H1 (cell line): ENCODE results near the gene PRKAR1B. TPM values are rescaled to one million over a fixed set of nuclear protein-coding genes. Genes with fewer than 3 reads are reported as not detected.

Source experiments
- CTCF ChIA-PET: fragments of 300-600 bp; sonication (Branson Sonifier 250); formaldehyde crosslinking; loops from one replicate; lab custom pipeline; 2021; ENCODE audit not compliant: partially characterized antibody; lab: Charles Lee
- POLR2A ChIA-PET: fragments of 300-600 bp; sonication (Branson Sonifier 250); formaldehyde crosslinking; loops from one replicate; lab custom pipeline; 2021; ENCODE audit warnings: inconsistent platforms; ENCODE audit not compliant: partially characterized antibody; lab: Charles Lee
- DNase-seq, 2 experiments: peaks; one replicate each; pipeline versions ENCODE4 v3.0.0 to v3.0.0-alpha.2; 2010 to 2022; ENCODE audit warnings: low spot score in 2 of 2, low read depth in 1 of 2, mixed read lengths in 1 of 2
- FAIRE-seq: peaks from 2 replicates; lab custom pipeline; 2011; peaks lifted over from hg19 to GRCh38; lab: Jason Lieb, UNC
- H2AFZ ChIP-seq: 2 replicates; pipeline ENCODE4 v1.8.1; 2012; ENCODE audit warnings: low read length, inconsistent platforms
- H2AK5ac ChIP-seq: 2 replicates; pipeline ENCODE4 v1.6.1; 2013; ENCODE audit warnings: low read depth, low read length
- H2BK120ac ChIP-seq: replicated peaks from 2 replicates; pipeline ENCODE3; 2013; ENCODE audit warnings: low read depth, low read length, inconsistent platforms
- H2BK12ac ChIP-seq: 2 replicates; pipeline ENCODE4 v1.6.1; 2013; ENCODE audit warnings: low read depth, low read length
- H2BK15ac ChIP-seq: 2 replicates; pipeline ENCODE4 v1.6.1; 2013; ENCODE audit warnings: low read length
- H2BK20ac ChIP-seq: 2 replicates; pipeline ENCODE4 v1.6.1; 2013; ENCODE audit warnings: low read length
- H2BK5ac ChIP-seq: 2 replicates; pipeline ENCODE4 v1.6.1; 2013; ENCODE audit warnings: low read depth, low read length
- H3K14ac ChIP-seq: 2 replicates; pipeline ENCODE4 v1.6.1; 2013; ENCODE audit warnings: inconsistent platforms; ENCODE audit not compliant: insufficient read length
- H3K18ac ChIP-seq: 2 replicates; pipeline ENCODE4 v1.6.1; 2013; ENCODE audit warnings: low read length; ENCODE audit errors: extremely low read depth
- H3K23ac ChIP-seq: 2 replicates; pipeline ENCODE4 v1.6.1; 2013; ENCODE audit warnings: inconsistent platforms; ENCODE audit not compliant: insufficient read length
- H3K23me2 ChIP-seq: 2 replicates; pipeline ENCODE4 v1.6.1; 2013; ENCODE audit warnings: low read depth, low read length
- H3K27ac ChIP-seq: 2 replicates; pipeline ENCODE4 v1.6.1; 2011; ENCODE audit warnings: low read depth, low read length, inconsistent platforms
- H3K27me3 ChIP-seq, 4 experiments: replicated peaks in 1 of 4; 1 replicate in 1 of 4; 2 replicates in 3 of 4; pipeline versions ENCODE4 v1.6.1 to v1.8.1; 2011 to 2013; ENCODE audit warnings: low read length in 3 of 4, mild to moderate bottlenecking in 3 of 4, inconsistent platforms in 2 of 4, mixed read lengths in 2 of 4, moderate library complexity in 1 of 4; ENCODE audit not compliant: control insufficient read depth in 3 of 4, insufficient read depth in 3 of 4; ENCODE audit errors: extremely low read depth in 1 of 4
- H3K36me3 ChIP-seq, 4 experiments: 2 replicates each; pipeline versions ENCODE4 v1.6.1 to v1.8.1; 2011 to 2013; ENCODE audit warnings: mild to moderate bottlenecking in 4 of 4, low read length in 3 of 4, moderate library complexity in 2 of 4, control low read depth in 1 of 4, inconsistent platforms in 1 of 4; ENCODE audit not compliant: insufficient read depth in 4 of 4, control insufficient read depth in 2 of 4
- H3K4ac ChIP-seq: replicated peaks from 2 replicates; pipeline ENCODE3; 2013; ENCODE audit warnings: low read length, low read depth, mixed read lengths, inconsistent platforms; ENCODE audit not compliant: insufficient read length
- H3K4me1 ChIP-seq, 4 experiments: replicated peaks in 1 of 4; 1 replicate in 1 of 4; 2 replicates in 3 of 4; pipeline versions ENCODE4 v1.6.1 to v1.8.1; 2011 to 2013; ENCODE audit warnings: low read length in 3 of 4, inconsistent platforms in 2 of 4, mixed read lengths in 1 of 4; ENCODE audit not compliant: insufficient read depth in 4 of 4, control insufficient read depth in 3 of 4
- H3K4me2 ChIP-seq, 2 experiments: 2 replicates each; pipeline versions ENCODE4 v1.6.1 to v1.8.1; 2011 to 2013; ENCODE audit warnings: low read depth in 2 of 2, low read length in 2 of 2, control low read depth in 1 of 2, inconsistent platforms in 1 of 2, mild to moderate bottlenecking in 1 of 2; ENCODE audit not compliant: insufficient read depth in 1 of 2
- H3K4me3 ChIP-seq, 4 experiments: fragments of 200-600, 300-600 bp in 1 of 4; sonication (generic), shearing (Covaris generic), sonication (Bioruptor Twin) in 1 of 4; 2 replicates each; pipeline versions ENCODE4 v1.5.1 to v1.8.1; 2011 to 2016; ENCODE audit warnings: low read length in 4 of 4, low read depth in 3 of 4, control low read depth in 2 of 4, inconsistent platforms in 2 of 4, mild to moderate bottlenecking in 2 of 4, mixed read lengths in 1 of 4, moderate library complexity in 1 of 4; ENCODE audit not compliant: insufficient read depth in 2 of 4; ENCODE audit errors: extremely low read depth in 1 of 4
- H3K56ac ChIP-seq: replicated peaks from 2 replicates; pipeline ENCODE3; 2013; ENCODE audit warnings: low read depth, mild to moderate bottlenecking, mixed read lengths, low read length, inconsistent platforms; ENCODE audit not compliant: insufficient read length
- H3K79me1 ChIP-seq: 2 replicates; pipeline ENCODE4 v1.6.1; 2013; ENCODE audit warnings: low read depth, low read length, control low read depth
- H3K79me2 ChIP-seq, 2 experiments: 2 replicates each; pipeline versions ENCODE4 v1.6.1 to v1.8.1; 2012 to 2013; ENCODE audit warnings: low read length in 2 of 2, mild to moderate bottlenecking in 2 of 2, inconsistent platforms in 1 of 2; ENCODE audit not compliant: insufficient read depth in 2 of 2, control insufficient read depth in 1 of 2
- H3K9ac ChIP-seq, 4 experiments: replicated peaks in 1 of 4; 1 replicate in 1 of 4; 2 replicates in 3 of 4; pipeline versions ENCODE4 v1.6.1 to v1.8.1; 2011 to 2013; ENCODE audit warnings: low read depth in 3 of 4, low read length in 3 of 4, control low read depth in 2 of 4, mild to moderate bottlenecking in 2 of 4, moderate library complexity in 2 of 4, inconsistent platforms in 1 of 4; ENCODE audit errors: extremely low read depth in 1 of 4
- H3K9me3 ChIP-seq, 2 experiments: 2 replicates each; pipeline versions ENCODE4 v1.6.1 to v1.8.1; 2012 to 2013; ENCODE audit warnings: mild to moderate bottlenecking in 2 of 2, moderate library complexity in 2 of 2, control low read depth in 1 of 2, inconsistent platforms in 1 of 2, low read depth in 1 of 2, low read length in 1 of 2, mixed read lengths in 1 of 2; ENCODE audit not compliant: insufficient read depth in 2 of 2
- H4K20me1 ChIP-seq, 2 experiments: replicated peaks in 1 of 2; 2 replicates each; pipeline versions ENCODE3 to v1.8.1; 2011 to 2013; ENCODE audit warnings: inconsistent platforms in 2 of 2, low read length in 2 of 2, mild to moderate bottlenecking in 1 of 2; ENCODE audit not compliant: insufficient read depth in 2 of 2, control insufficient read depth in 1 of 2
- H4K5ac ChIP-seq: 2 replicates; pipeline ENCODE4 v1.6.1; 2013; ENCODE audit warnings: low read length, low read depth, mixed read lengths, inconsistent platforms; ENCODE audit not compliant: insufficient read length
- H4K8ac ChIP-seq: 2 replicates; pipeline ENCODE4 v1.8.0; 2013; ENCODE audit warnings: mild to moderate bottlenecking, moderate library complexity, low read length, inconsistent platforms; ENCODE audit not compliant: insufficient read depth; ENCODE audit errors: extremely low read depth
- H4K91ac ChIP-seq: replicated peaks from 2 replicates; pipeline ENCODE3; 2013; ENCODE audit warnings: low read length, mixed read lengths, inconsistent platforms; ENCODE audit not compliant: insufficient read length
- BCL11A ChIP-seq, 2 experiments: IDR thresholded peaks; one replicate each; pipeline ENCODE4 v1.6.1; 2011; ENCODE audit warnings: low read depth in 2 of 2, low read length in 2 of 2, mild to moderate bottlenecking in 2 of 2
- CBX5 ChIP-seq: fragments of 300-800, 300-1000 bp; sonication (generic); IDR thresholded peaks from 2 replicates; pipeline ENCODE4 v1.7.1; 2016; ENCODE audit warnings: antibody characterized with exemption, low read length, low read depth
- CBX8 ChIP-seq: fragments of 300-800, 300-1000 bp; sonication (generic); IDR thresholded peaks from 2 replicates; pipeline ENCODE4 v1.7.1; 2016; ENCODE audit warnings: low read depth, low read length, borderline replicate concordance
- KDM4A ChIP-seq: IDR thresholded peaks from one replicate; pipeline ENCODE4 v1.7.1; 2012; ENCODE audit warnings: low read depth, mild to moderate bottlenecking, moderate library complexity, low read length, inconsistent platforms; ENCODE audit not compliant: severe bottlenecking
- MAFK ChIP-seq: IDR thresholded peaks from 2 replicates; pipeline ENCODE4 v1.6.1; 2012; ENCODE audit warnings: low read depth, mild to moderate bottlenecking, improper control_type of control experiment, low read length
- MAX ChIP-seq: IDR thresholded peaks from 2 replicates; pipeline ENCODE4 v1.6.1; 2012; ENCODE audit warnings: inconsistent platforms
- NRF1 ChIP-seq: IDR thresholded peaks from 2 replicates; pipeline ENCODE4 v1.6.1; 2011; ENCODE audit warnings: mild to moderate bottlenecking, low read depth, low read length, improper control_type of control experiment
- SIRT6 ChIP-seq: IDR thresholded peaks from one replicate; pipeline ENCODE4 v1.7.1; 2012; ENCODE audit warnings: low read length, inconsistent platforms
- SP2 ChIP-seq: IDR thresholded peaks from 2 replicates; pipeline ENCODE4 v1.6.1; 2012; ENCODE audit warnings: mild to moderate bottlenecking, low read length, inconsistent platforms
- TAF7 ChIP-seq: optimal IDR thresholded peaks from 2 replicates; pipeline ENCODE3; 2011; ENCODE audit warnings: low read depth, mild to moderate bottlenecking, inconsistent platforms, low read length, moderate library complexity, borderline replicate concordance
- TBP ChIP-seq: IDR thresholded peaks from 2 replicates; pipeline ENCODE4 v1.6.1; 2011; ENCODE audit warnings: low read depth, low read length, improper control_type of control experiment
- WGBS, 2 experiments: shearing (Covaris generic) in 1 of 2; methylation state at CpG; one replicate each; pipeline versions ENCODE4 v1.1.6 to v1.1.7; 2013 to 2015; ENCODE audit warnings: low lambda C conversion rate in 2 of 2, mixed read lengths in 2 of 2, inconsistent platforms in 1 of 2, low coverage in 1 of 2, missing lambda C conversion rate in 1 of 2; ENCODE audit not compliant: insufficient replicate concordance in 2 of 2, insufficient coverage in 1 of 2, insufficient read length in 1 of 2; ENCODE audit errors: extremely low coverage in 1 of 2, missing lambda C conversion rate in 1 of 2; 5-methylcytosine and 5-hydroxymethylcytosine counted together
- polyA plus RNA-seq, 7 experiments: library from polyadenylated mRNA; depleted of rRNA in 3 of 7; stranded (reverse) in 5 of 7; unstranded in 2 of 7; fragments of >200 nt in 5 of 7; fragments of 200-250 nt in 2 of 7; gene quantifications; 1 replicate in 5 of 7; 2 replicates in 1 of 7; 4 replicates in 1 of 7; pipeline versions ENCODE4 v1.2.1 to v1.2.3, GENCODE V29; 2011 to 2013; ENCODE audit warnings: missing spikeins in 2 of 7, mixed read lengths in 2 of 7
- total RNA-seq: library from RNA; stranded (reverse); fragmentation: NEBNext Ultra II Directional; extraction: Animal tissue kit (Norgen Biotek cat#: 25700); gene quantifications from 2 replicates; pipeline ENCODE4 v1.2.1, GENCODE V29; 2021

PRKAR1B gene
- total and polyA plus RNA-seq, 2 of the 8 experiments (the other 6 are each of a cell fraction or from before 2014, with no cell fraction given), result 12.3 to 55.7 TPM

- Histone ChIP-seq H2BK12ac (no peak overlapping the region), H4K8ac (no peak overlapping the region), H3K36me3 (peaks cover 2 to 39% (median 21%) of the 10 kb centered on the region in 4 experiments; a peak in 6 of 8 replicates), H2BK5ac (no peak overlapping the region; the same call in 1 of the 2 replicates), H3K4me3 (no peak overlapping the region), H4K5ac (no peak overlapping the region), H3K18ac (no peak overlapping the region), H4K20me1 (peaks cover 4 to 8% of the 10 kb centered on the region in 2 experiments), H3K27me3 (no peaks in the 10 kb centered on the region; a peak in 1 of 7 replicates), H3K23me2 (no peaks in the 10 kb centered on the region; the same call in 1 of the 2 replicates), H3K9ac (no peak overlapping the region), H3K79me2 (peaks cover 0 to 5% of the 10 kb centered on the region in 2 experiments; a peak in 1 of 4 replicates), H3K27ac (no peak overlapping the region), H2AK5ac (no peak overlapping the region), H2AFZ (no peak overlapping the region), H3K4ac (no peak overlapping the region), H3K9me3 (no peaks in the 10 kb centered on the region), H3K56ac (no peak overlapping the region), H3K14ac (no peak overlapping the region), H3K79me1 (peaks cover 2% of the 10 kb centered on the region), H3K4me1 (peaks cover 0 to 3% (median 0%) of the 10 kb centered on the region in 4 experiments; a peak in 2 of 7 replicates), H3K4me2 (no peak overlapping the region), H3K23ac (no peak overlapping the region), H2BK20ac (no peak overlapping the region), H2BK120ac (no peak overlapping the region), H4K91ac (no peak overlapping the region), H2BK15ac (no peak overlapping the region)
- ChIA-PET POLR2A (interaction anchor here (0.9 kb wide), 2 partner anchors 12 to 13 kb away, joined by 3 read pairs; no protein-coding TSS in a partner anchor), CTCF (interaction anchor here (0.8 to 2.1 kb wide), 5 partner anchors 55 to 284 kb away, joined by 3 to 8 read pairs (median 4); no protein-coding TSS in a partner anchor)
- 90% methylated on average over 20 of the region's 20 CpGs; no CpG with 5 or more reads in 1 of the 2 experiments for WGBS, 2 experiments
- FAIRE-seq (no peak), DNase-seq (no peak)
- TF ChIP-seq NRF1 (no peak), SIRT6 (no peak), BCL11A (IDR thresholded peaks at IDR 0.05; ENCODE audit: low read depth in 2 of 2, low read length in 2 of 2) (no peak), KDM4A (no peak), SP2 (no peak), MAFK (no peak), MAX (no peak), TAF7 (no peak), CBX5 (no peak), CBX8 (no peak), TBP (no peak)
These were observed 223.4 kb downstream of the PRKAR1B start for GRCh38 chr7:503575-504111.
